ENCODE measurements around the gene TMEM214.

The TMEM214 gene

GRCh38 chr2:27041752-27042151 is 9.0 kb downstream of the TMEM214 start:
- no peak for DNase-seq

GRCh38 chr2:27042159-27042661 is 9.4 kb downstream of the TMEM214 start:
- DNase-seq = peak; percentile 31

GRCh38 chr2:27042985-27043634 is 10.3 kb downstream of the TMEM214 start:
- DNase-seq = no peak

GRCh38 chr2:27049422-27050280 is 16.9 kb downstream of the TMEM214 start:
- no peak for DNase-seq

GRCh38 chr2:27050281-27050995 is 17.7 kb downstream of the TMEM214 start:
- DNase-seq = peak; percentile 73

- DNase-seq = peak; percentile 84
These were observed 18.5 kb downstream of the TMEM214 start, which contains the start of gene AGBL5 for GRCh38 chr2:27050996-27051901. Gene AGBL5 (plus strand): TSS chr2:27051668. CDS start chr2:27052959, 1,291 bp downstream.

- no peak for DNase-seq
These were observed 19.3 kb downstream of the TMEM214 start for GRCh38 chr2:27051902-27052645.

GRCh38 chr2:27053321-27053720 is 20.6 kb downstream of the TMEM214 start:
- no peak for DNase-seq

GRCh38 chr2:27053776-27054175 is 21.0 kb downstream of the TMEM214 start:
- DNase-seq = no peak

GRCh38 chr2:27054721-27055120 is 22.0 kb downstream of the TMEM214 start:
- DNase-seq = no peak

- DNase-seq = no peak
These were observed 24.4 kb downstream of the TMEM214 start for GRCh38 chr2:27057184-27057583.

GRCh38 chr2:27058210-27058609 is 25.4 kb downstream of the TMEM214 start:
- no peak for DNase-seq

- no peak for DNase-seq
These were observed 26.5 kb downstream of the TMEM214 start for GRCh38 chr2:27059141-27059820.

- no peak for DNase-seq
These were observed 27.6 kb downstream of the TMEM214 start for GRCh38 chr2:27060323-27060722.

- no peak for DNase-seq
These were observed 32.4 kb downstream of the TMEM214 start for GRCh38 chr2:27065128-27065527.

- DNase-seq = no peak
These were observed 34.6 kb downstream of the TMEM214 start for GRCh38 chr2:27067385-27067784.

GRCh38 chr2:27069436-27069835 is 36.7 kb downstream of the TMEM214 start:
- no peak for DNase-seq

GRCh38 chr2:27069961-27070618 is 37.3 kb downstream of the TMEM214 start:
- DNase-seq = no peak

- DNase-seq = no peak
These were observed 38.0 kb downstream of the TMEM214 start for GRCh38 chr2:27070653-27071276.
